Measurements from ENCODE around the gene OXSM.

The OXSM gene

DNA sequence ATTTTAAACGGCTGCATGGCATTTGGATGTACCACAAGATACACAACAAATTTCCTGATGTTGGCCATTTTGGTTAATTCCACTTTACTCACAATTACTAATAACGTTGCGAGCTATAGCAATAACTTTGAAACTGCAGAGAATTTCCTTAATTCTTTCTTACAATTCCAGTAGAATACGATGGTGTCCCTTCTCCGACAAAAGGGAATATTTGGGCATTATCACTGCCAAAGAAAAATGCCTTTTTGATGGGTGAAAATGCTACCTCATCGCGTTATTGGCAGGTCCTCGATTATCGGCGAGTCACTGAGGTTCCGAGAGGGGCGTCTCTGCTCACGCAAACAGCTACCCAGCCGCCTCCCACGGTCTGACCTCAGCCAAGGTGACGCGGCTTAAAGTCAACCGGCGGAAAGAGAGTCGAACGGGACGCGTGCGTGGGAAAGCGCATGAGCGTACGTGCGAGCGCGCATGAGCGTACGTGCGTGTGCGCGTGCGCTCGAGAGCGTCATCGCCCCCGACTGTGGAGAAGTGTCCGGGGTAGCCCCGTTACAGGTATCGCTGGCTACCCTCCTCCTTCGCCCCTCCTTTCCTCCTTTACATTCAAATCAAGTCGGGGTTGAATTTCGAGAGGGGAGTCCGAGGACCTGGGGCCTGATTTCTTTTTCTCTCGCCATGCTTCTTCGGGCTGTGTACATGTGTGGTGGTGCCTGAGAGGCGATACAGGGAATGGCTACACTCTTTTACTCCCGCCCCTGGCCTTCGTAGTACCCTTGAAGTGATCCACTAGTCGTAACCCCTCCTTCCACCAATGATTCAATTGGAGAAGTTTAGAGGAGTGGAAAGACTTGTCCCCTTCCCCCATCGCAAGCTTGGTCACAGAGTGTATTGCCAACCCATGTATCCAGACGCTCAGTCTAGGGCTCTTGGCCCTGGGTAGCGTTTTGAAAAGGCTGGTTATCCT is at the start of gene OXSM:
TSS of gene OXSM (plus strand) at position 495 of the 961 bp plus-strand sequence. CDS start 931 bp downstream, outside the sequence.
- Histone ChIP-seq H3K9me3 (ENCODE audit: control insufficient read depth, insufficient read depth, low read length) (no peaks in the 10 kb centered on the region), H3K27me3 (ENCODE audit: control insufficient read depth, insufficient read depth, low read length) (no peaks in the 10 kb centered on the region), H3K36me3 (ENCODE audit: control insufficient read depth, insufficient read depth, low read length) (no peaks in the 10 kb centered on the region), H3K27ac (ENCODE audit: low read length) (no peak within 1 kb of the TSS), H3K4me1 (ENCODE audit: control insufficient read depth, insufficient read depth, low read length) (no peaks in the 10 kb centered on the region; the same call in 1 of the 2 replicates), H3K4me3 (ENCODE audit: low read length) (peak within 1 kb of the TSS; percentile 39; the same call in 1 of the 2 replicates)
- peak; percentile 60 for DNase-seq (ENCODE audit: low read depth, low spot score)
- WGBS (ENCODE audit: insufficient coverage, insufficient read length), result no CpG with 5 or more reads among the region's 56 CpGs

DNA sequence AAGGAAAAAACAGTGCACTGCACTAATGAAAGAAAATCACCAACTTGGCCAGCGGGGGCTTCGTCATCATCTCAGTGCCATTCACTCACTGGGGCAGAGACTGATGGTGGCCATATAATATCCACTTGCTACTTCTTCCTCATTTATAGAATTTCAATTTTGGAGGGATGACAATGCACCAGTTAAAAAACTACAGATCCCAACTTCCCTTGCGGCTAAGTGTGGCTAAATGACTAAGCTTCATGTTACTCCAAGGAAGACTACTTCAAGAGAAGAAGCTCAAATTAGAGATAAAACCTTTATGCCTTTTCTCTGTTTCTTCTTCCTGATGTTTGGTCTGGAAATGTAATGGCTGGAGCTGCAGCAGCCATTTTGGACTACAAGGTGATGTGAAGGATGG is 45.4 kb upstream of the OXSM start:
- H3K4me3 ChIP-seq (ENCODE audit: low read length), result no peak overlapping the region
- H3K9me3 ChIP-seq (ENCODE audit: control insufficient read depth, insufficient read depth, low read length), result no peaks in the 10 kb centered on the region
- H3K27me3 ChIP-seq (ENCODE audit: control insufficient read depth, insufficient read depth, low read length), result no peaks in the 10 kb centered on the region
- H3K4me1 ChIP-seq (ENCODE audit: control insufficient read depth, insufficient read depth, low read length), result no peaks in the 10 kb centered on the region
- no peaks in the 10 kb centered on the region for H3K36me3 ChIP-seq (ENCODE audit: control insufficient read depth, insufficient read depth, low read length)
- no CpG with 5 or more reads among the region's 3 CpGs for WGBS (ENCODE audit: insufficient coverage, insufficient read length)
- DNase-seq (ENCODE audit: low read depth, low spot score), result no peak
- no peak overlapping the region for H3K27ac ChIP-seq (ENCODE audit: low read length)

DNA sequence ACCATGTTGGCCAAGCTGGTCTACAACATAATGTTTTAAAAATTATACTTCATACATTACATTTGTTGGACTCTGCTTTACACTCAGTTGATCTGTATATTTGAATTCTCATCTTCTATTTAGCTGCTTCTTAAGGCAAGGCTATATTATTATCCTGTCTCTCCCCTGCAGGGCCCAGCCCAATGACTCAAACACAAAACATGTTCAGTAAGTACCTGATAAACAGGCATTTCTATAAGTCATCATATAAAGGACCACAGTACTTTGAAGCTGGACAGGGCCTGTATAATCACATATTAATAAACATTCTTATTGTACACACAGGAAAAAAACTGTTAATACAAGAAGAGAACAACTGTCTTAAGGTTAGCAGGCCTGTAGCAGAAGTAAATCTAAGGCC is 42.9 kb upstream of the OXSM start:
- Histone ChIP-seq H3K4me1 (ENCODE audit: control insufficient read depth, insufficient read depth, low read length) (no peaks in the 10 kb centered on the region), H3K27ac (ENCODE audit: low read length) (no peak overlapping the region), H3K9me3 (ENCODE audit: control insufficient read depth, insufficient read depth, low read length) (no peaks in the 10 kb centered on the region), H3K36me3 (ENCODE audit: control insufficient read depth, insufficient read depth, low read length) (no peaks in the 10 kb centered on the region), H3K27me3 (ENCODE audit: control insufficient read depth, insufficient read depth, low read length) (no peaks in the 10 kb centered on the region), H3K4me3 (ENCODE audit: low read length) (no peak overlapping the region)
- DNase-seq (ENCODE audit: low read depth, low spot score), result no peak

DNA sequence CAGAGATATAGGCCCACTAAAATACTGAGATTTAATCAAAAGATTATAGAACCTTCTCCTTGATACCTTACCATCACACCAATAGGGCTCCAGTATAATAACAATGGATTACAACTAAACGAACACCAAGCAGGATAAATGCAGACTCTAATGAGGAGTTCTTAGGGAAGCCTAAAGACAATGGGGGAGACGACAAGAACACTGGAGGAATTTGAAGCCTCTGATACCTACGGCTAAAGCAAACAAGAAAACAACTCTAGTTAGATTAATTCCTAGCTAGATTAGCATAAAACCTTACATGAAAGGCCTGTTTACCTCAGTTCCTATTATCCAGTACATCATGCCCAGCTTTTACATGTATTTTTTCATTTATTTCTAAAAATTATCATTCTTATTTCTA is 41.7 kb upstream of the OXSM start:
- Histone ChIP-seq H3K4me1 (ENCODE audit: control insufficient read depth, insufficient read depth, low read length) (no peaks in the 10 kb centered on the region), H3K27ac (ENCODE audit: low read length) (no peak overlapping the region), H3K4me3 (ENCODE audit: low read length) (no peak overlapping the region), H3K27me3 (ENCODE audit: control insufficient read depth, insufficient read depth, low read length) (no peaks in the 10 kb centered on the region), H3K9me3 (ENCODE audit: control insufficient read depth, insufficient read depth, low read length) (no peaks in the 10 kb centered on the region), H3K36me3 (ENCODE audit: control insufficient read depth, insufficient read depth, low read length) (no peaks in the 10 kb centered on the region)
- DNase-seq (ENCODE audit: low read depth, low spot score), result no peak
- WGBS (ENCODE audit: insufficient coverage, insufficient read length), result no CpG with 5 or more reads among the region's 3 CpGs

DNA sequence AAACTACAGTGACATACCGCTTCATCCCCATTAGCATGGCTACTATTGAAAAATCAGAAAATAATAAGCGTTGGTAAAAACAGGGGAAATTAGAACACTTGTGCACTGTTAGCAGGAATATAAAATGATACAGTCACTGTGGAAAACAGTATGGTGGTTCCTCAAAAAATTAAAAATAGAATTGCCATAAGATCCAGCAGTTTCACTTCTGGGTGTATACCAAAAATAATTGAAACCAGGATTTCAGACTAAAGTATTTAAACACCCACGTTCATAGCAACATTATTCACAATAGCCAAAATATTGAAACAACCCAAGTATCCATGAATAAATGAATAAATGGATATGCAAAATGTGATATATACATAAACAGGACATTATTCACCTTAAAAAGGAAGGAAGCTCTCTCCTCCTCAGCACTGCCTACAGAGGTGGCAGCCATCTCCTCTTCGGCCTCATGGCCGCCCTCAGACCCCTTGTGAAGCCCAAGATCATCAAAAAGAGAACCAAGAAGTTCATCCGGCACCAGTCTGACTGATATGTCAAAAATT is 40.8 kb upstream of the OXSM start:
- no peak for DNase-seq (ENCODE audit: low read depth, low spot score)
- Histone ChIP-seq H3K4me3 (ENCODE audit: low read length) (no peak overlapping the region), H3K27ac (ENCODE audit: low read length) (no peak overlapping the region), H3K4me1 (ENCODE audit: control insufficient read depth, insufficient read depth, low read length) (no peaks in the 10 kb centered on the region), H3K36me3 (ENCODE audit: control insufficient read depth, insufficient read depth, low read length) (no peaks in the 10 kb centered on the region), H3K27me3 (ENCODE audit: control insufficient read depth, insufficient read depth, low read length) (no peaks in the 10 kb centered on the region), H3K9me3 (ENCODE audit: control insufficient read depth, insufficient read depth, low read length) (no peaks in the 10 kb centered on the region)
- WGBS (ENCODE audit: insufficient coverage, insufficient read length), result no CpG with 5 or more reads among the region's 6 CpGs

DNA sequence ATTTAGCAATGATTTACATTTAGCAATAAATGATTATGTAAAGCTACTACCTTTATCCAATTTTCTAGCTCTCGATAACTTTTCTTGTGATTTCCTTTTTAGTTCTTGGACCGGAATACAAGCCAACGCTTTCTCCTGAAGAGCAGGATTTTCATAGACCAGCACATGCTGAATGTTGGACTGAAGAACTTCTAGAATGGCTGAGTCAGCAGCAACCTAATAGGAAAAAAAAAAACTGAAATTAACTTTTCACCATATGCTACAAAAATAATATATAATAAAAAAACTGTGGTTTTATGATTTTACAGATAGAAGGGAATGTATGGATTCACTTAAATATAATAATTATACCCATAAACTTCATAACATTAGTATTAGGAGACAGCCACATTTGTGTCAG is 38.8 kb upstream of the OXSM start:
- no CpG with 5 or more reads among the region's 3 CpGs for WGBS (ENCODE audit: insufficient coverage, insufficient read length)
- no peak overlapping the region for H3K27ac ChIP-seq (ENCODE audit: low read length)
- no peaks in the 10 kb centered on the region for H3K9me3 ChIP-seq (ENCODE audit: control insufficient read depth, insufficient read depth, low read length)
- H3K4me3 ChIP-seq (ENCODE audit: low read length), result no peak overlapping the region
- no peaks in the 10 kb centered on the region for H3K4me1 ChIP-seq (ENCODE audit: control insufficient read depth, insufficient read depth, low read length)
- H3K36me3 ChIP-seq (ENCODE audit: control insufficient read depth, insufficient read depth, low read length), result no peaks in the 10 kb centered on the region
- H3K27me3 ChIP-seq (ENCODE audit: control insufficient read depth, insufficient read depth, low read length), result no peaks in the 10 kb centered on the region
- no peak for DNase-seq (ENCODE audit: low read depth, low spot score)

DNA sequence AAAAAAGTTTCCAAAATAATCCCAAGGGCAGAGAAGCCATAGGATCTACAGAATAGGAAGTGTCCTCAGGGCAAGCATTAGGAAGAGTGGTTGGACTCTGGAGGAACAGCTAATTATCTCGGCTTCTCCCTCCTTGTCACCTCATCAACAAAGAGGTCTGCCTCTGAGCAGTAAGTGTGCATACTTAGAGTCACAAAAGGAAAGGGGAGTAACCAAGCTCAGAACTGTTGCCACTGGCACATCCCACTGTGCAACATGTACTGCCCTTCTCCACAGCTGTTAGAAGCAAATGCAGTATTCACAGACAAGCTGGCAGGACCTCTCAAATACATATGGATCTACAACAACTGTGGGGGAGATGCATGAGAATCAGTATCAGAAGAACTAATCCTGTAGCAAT is 38.2 kb upstream of the OXSM start:
- H3K9me3 ChIP-seq (ENCODE audit: control insufficient read depth, insufficient read depth, low read length), result no peaks in the 10 kb centered on the region
- H3K27ac ChIP-seq (ENCODE audit: low read length), result no peak overlapping the region
- no peak overlapping the region for H3K4me3 ChIP-seq (ENCODE audit: low read length)
- no peaks in the 10 kb centered on the region for H3K27me3 ChIP-seq (ENCODE audit: control insufficient read depth, insufficient read depth, low read length)
- H3K36me3 ChIP-seq (ENCODE audit: control insufficient read depth, insufficient read depth, low read length), result no peaks in the 10 kb centered on the region
- no peaks in the 10 kb centered on the region for H3K4me1 ChIP-seq (ENCODE audit: control insufficient read depth, insufficient read depth, low read length)
- WGBS (ENCODE audit: insufficient coverage, insufficient read length), result no CpG with 5 or more reads among the region's 1 CpG
- DNase-seq (ENCODE audit: low read depth, low spot score), result no peak

DNA sequence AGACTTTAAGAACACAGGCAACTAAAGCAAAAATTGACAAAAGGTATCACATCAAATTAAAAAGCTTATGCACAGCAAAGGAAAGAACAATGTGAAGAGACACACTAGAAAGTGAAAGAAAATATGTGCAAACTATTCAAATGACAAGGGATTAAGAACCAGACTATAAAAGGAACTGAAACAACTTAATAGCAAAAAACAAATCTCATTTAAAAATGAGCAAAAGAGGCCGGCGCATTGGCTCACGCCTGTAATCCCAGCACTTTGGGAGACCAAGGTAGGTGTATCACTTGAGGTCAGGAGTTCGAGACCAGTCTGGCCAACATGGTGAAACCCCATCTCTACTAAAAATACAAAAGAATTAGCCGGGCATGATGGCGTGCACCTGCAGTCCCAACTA is 21.0 kb upstream of the OXSM start:
- Histone ChIP-seq H3K27me3 (ENCODE audit: control insufficient read depth, insufficient read depth, low read length) (no peaks in the 10 kb centered on the region), H3K27ac (ENCODE audit: low read length) (no peak overlapping the region), H3K4me1 (ENCODE audit: control insufficient read depth, insufficient read depth, low read length) (no peaks in the 10 kb centered on the region), H3K4me3 (ENCODE audit: low read length) (no peak overlapping the region), H3K36me3 (ENCODE audit: control insufficient read depth, insufficient read depth, low read length) (no peaks in the 10 kb centered on the region), H3K9me3 (ENCODE audit: control insufficient read depth, insufficient read depth, low read length) (no peaks in the 10 kb centered on the region)
- no peak for DNase-seq (ENCODE audit: low read depth, low spot score)
- no CpG with 5 or more reads among the region's 6 CpGs for WGBS (ENCODE audit: insufficient coverage, insufficient read length)

DNA sequence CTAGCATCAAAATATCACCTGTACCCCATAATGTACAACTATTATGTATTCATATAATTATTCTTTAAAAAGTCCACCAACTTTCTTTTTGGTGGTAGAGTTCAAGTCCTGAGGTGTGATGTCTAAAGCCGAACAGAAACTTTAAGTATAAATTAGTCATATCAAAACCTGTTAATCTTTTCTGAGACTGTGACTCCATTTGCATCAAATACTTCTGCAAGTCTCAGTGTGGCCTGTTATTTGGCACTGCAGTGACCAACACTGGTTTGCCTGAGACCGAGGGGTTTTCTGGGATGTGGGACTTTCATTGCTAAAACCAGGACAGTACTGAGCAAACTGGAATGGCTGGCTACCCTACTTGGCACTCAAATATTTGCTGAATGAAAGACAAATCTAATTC is 14.0 kb upstream of the OXSM start:
- WGBS (ENCODE audit: insufficient coverage, insufficient read length), result no CpG with 5 or more reads among the region's 2 CpGs
- no peak for DNase-seq (ENCODE audit: low read depth, low spot score)
- no peak overlapping the region for H3K4me3 ChIP-seq (ENCODE audit: low read length)
- peaks cover 4% of the 10 kb centered on the region; the same call in 1 of the 2 replicates for H3K36me3 ChIP-seq (ENCODE audit: control insufficient read depth, insufficient read depth, low read length)
- H3K27me3 ChIP-seq (ENCODE audit: control insufficient read depth, insufficient read depth, low read length), result no peaks in the 10 kb centered on the region
- H3K9me3 ChIP-seq (ENCODE audit: control insufficient read depth, insufficient read depth, low read length), result no peaks in the 10 kb centered on the region
- H3K27ac ChIP-seq (ENCODE audit: low read length), result no peak overlapping the region
- H3K4me1 ChIP-seq (ENCODE audit: control insufficient read depth, insufficient read depth, low read length), result no peaks in the 10 kb centered on the region

DNA sequence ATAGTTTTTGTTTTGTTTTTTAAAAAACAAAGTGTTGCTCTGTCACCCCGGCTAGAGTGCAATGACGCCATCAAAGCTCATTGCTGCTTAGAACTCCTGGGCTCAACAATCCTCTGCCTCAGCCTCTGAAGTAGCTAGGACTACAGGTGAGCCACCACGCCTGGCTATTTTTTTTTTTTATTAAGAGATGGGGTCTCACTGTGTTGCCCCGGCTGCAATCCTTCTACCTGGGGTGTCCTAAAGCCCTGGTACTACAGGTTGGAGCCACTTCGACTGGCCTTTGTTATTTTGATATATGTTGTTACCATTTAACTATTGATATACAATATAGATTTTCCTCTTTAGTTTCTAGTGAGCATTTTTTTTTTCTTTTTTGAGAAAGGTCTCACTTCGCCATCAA is 9.3 kb upstream of the OXSM start:
- H3K27ac ChIP-seq (ENCODE audit: low read length), result no peak overlapping the region
- no peak overlapping the region for H3K4me3 ChIP-seq (ENCODE audit: low read length)
- no peak for DNase-seq (ENCODE audit: low read depth, low spot score)
- H3K27me3 ChIP-seq (ENCODE audit: control insufficient read depth, insufficient read depth, low read length), result no peaks in the 10 kb centered on the region
- no CpG with 5 or more reads among the region's 6 CpGs for WGBS (ENCODE audit: insufficient coverage, insufficient read length)
- H3K9me3 ChIP-seq (ENCODE audit: control insufficient read depth, insufficient read depth, low read length), result no peaks in the 10 kb centered on the region
- no peaks in the 10 kb centered on the region for H3K4me1 ChIP-seq (ENCODE audit: control insufficient read depth, insufficient read depth, low read length)
- H3K36me3 ChIP-seq (ENCODE audit: control insufficient read depth, insufficient read depth, low read length), result peaks cover 4% of the 10 kb centered on the region; the same call in 1 of the 2 replicates

Data from iPS DF 6.9 (cell line).